OCI-LY3 (cell line): ENCODE measurements around the gene PIGX.
A peak's percentile ranks its signal among the peaks of the same experiment; 100 is the strongest.

Experiments used
- H2AFZ ChIP-seq: fragments of 200-600, 300-600 bp; shearing (Covaris generic); 2 replicates; pipeline ENCODE4 v1.6.0; 2014; ENCODE audit warnings: antibody characterized with exemption, low read depth, low read length
- H3K27ac ChIP-seq: fragments of 200-600, 300-600 bp; sonication (generic); 2 replicates; pipeline ENCODE4 v1.5.1; 2014; ENCODE audit warnings: mild to moderate bottlenecking, low read length, moderate library complexity, mixed read lengths
- H3K27me3 ChIP-seq: fragments of 200-600, 300-600 bp; sonication (generic); 2 replicates; pipeline ENCODE4 v1.6.1; 2014; ENCODE audit warnings: low read depth, low read length, mixed read lengths
- H3K36me3 ChIP-seq: fragments of 200-600, 300-600 bp; sonication (generic); replicated peaks from 2 replicates; pipeline ENCODE3; 2014; ENCODE audit warnings: low read depth, low read length, mixed read lengths
- H3K4me1 ChIP-seq: fragments of 300-600, 200-600 bp; sonication (generic); 2 replicates; pipeline ENCODE4 v1.6.1; 2014; ENCODE audit warnings: low read length, mixed read lengths
- H3K4me2 ChIP-seq: fragments of 200-600, 300-600 bp; sonication (generic); 2 replicates; pipeline ENCODE4 v1.6.1; 2014; ENCODE audit warnings: low read length, mixed read lengths
- H3K4me3 ChIP-seq: fragments of 300-600, 200-600 bp; sonication (generic); 2 replicates; pipeline ENCODE4 v1.5.1; 2014; ENCODE audit warnings: antibody characterized with exemption, mild to moderate bottlenecking, low read length, moderate library complexity
- H3K79me2 ChIP-seq: fragments of 300-600, 200-600 bp; shearing (Covaris generic); 2 replicates; pipeline ENCODE4 v1.6.1; 2014; ENCODE audit warnings: mild to moderate bottlenecking, low read length, mixed read lengths
- H3K9ac ChIP-seq: fragments of 300-600, 200-600 bp; shearing (Covaris generic); 2 replicates; pipeline ENCODE4 v1.6.0; 2014; ENCODE audit warnings: mild to moderate bottlenecking, low read length, moderate library complexity
- H3K9me3 ChIP-seq: fragments of 200-600, 300-600 bp; shearing (Covaris generic); 2 replicates; pipeline ENCODE4 v1.6.1; 2014; ENCODE audit warnings: low read length, mixed read lengths; ENCODE audit not compliant: insufficient read depth
- H4K20me1 ChIP-seq: fragments of 200-600, 300-600 bp; sonication (generic); 2 replicates; pipeline ENCODE4 v1.6.1; 2016; ENCODE audit warnings: low read length, mixed read lengths; ENCODE audit not compliant: insufficient read depth
- CTCF ChIP-seq: fragments of 200-600, 300-600 bp; sonication (generic); IDR thresholded peaks from 2 replicates; pipeline ENCODE4 v1.5.1; 2014; ENCODE audit warnings: antibody characterized with exemption, low read length, low read depth
- EZH2phosphoT487 ChIP-seq: fragments of 200-600 bp; shearing (Covaris generic); IDR thresholded peaks from 2 replicates; pipeline ENCODE4 v1.6.1; 2018; ENCODE audit warnings: antibody characterized with exemption, mixed run types, low read depth

The PIGX gene

GRCh38 chr3:196689941-196690660 lies 22.1 kb upstream of the PIGX start:
- no peak overlapping the region for H3K9ac ChIP-seq
- no peak overlapping the region for H3K27ac ChIP-seq
- H3K4me3 ChIP-seq, result no peak overlapping the region
- no peaks in the 10 kb centered on the region for H3K79me2 ChIP-seq
- no peaks in the 10 kb centered on the region for H4K20me1 ChIP-seq
- H3K27me3 ChIP-seq, result no peaks in the 10 kb centered on the region
- TF ChIP-seq CTCF, result no peak
- TF ChIP-seq EZH2phosphoT487, result no peak
- no peak overlapping the region for H3K4me2 ChIP-seq
- H3K4me1 ChIP-seq, result peaks cover under 1% of the 10 kb centered on the region
- peaks cover 4% of the 10 kb centered on the region for H3K36me3 ChIP-seq
- H3K9me3 ChIP-seq, result no peaks in the 10 kb centered on the region
- H2AFZ ChIP-seq, result no peak overlapping the region

- no peaks in the 10 kb centered on the region for H4K20me1 ChIP-seq
- H3K36me3 ChIP-seq, result peaks cover 4% of the 10 kb centered on the region
- no peak overlapping the region for H3K27ac ChIP-seq
- H3K9me3 ChIP-seq, result no peaks in the 10 kb centered on the region
- no peaks in the 10 kb centered on the region for H3K4me1 ChIP-seq
- no peaks in the 10 kb centered on the region for H3K27me3 ChIP-seq
- H3K79me2 ChIP-seq, result no peaks in the 10 kb centered on the region
- no peak overlapping the region for H3K4me3 ChIP-seq
- H3K9ac ChIP-seq, result no peak overlapping the region
- H2AFZ ChIP-seq, result no peak overlapping the region
- H3K4me2 ChIP-seq, result no peak overlapping the region
- TF ChIP-seq CTCF (no peak), EZH2phosphoT487 (no peak)
Measured at GRCh38 chr3:196691386-196691785, 20.8 kb upstream of the PIGX start.

DNA sequence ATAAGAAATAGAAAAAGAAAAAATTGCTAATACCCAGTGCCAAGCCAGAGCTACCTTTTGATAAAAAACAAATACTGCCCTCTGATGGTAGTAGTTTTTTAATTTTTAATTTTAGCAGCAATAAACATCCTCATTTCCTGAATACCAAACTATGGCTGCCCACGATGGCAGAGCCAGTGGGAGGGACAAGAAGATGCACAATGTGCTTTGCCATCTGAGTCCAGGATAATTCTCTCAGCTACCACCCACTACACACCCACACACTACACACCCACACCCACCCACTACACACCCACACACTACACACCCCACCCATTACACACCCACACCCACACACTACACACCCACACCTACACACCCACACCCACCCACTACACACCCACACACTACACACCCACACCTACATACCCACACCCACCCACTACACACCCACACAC lies 18.0 kb upstream of the PIGX start:
- Histone ChIP-seq H3K79me2 (no peaks in the 10 kb centered on the region), H3K36me3 (peaks cover 4% of the 10 kb centered on the region), H3K9me3 (no peaks in the 10 kb centered on the region), H3K4me1 (no peaks in the 10 kb centered on the region), H3K9ac (no peak overlapping the region), H3K4me2 (no peak overlapping the region), H4K20me1 (no peaks in the 10 kb centered on the region), H2AFZ (no peak overlapping the region), H3K27me3 (no peaks in the 10 kb centered on the region), H3K27ac (no peak overlapping the region), H3K4me3 (no peak overlapping the region)
- TF ChIP-seq EZH2phosphoT487 (no peak), CTCF (peak; percentile 10; the same call in 1 of the 2 replicates)

GRCh38 chr3:196694941-196695848 lies 17.0 kb upstream of the PIGX start:
- Histone ChIP-seq H3K9me3 (no peaks in the 10 kb centered on the region), H3K36me3 (peaks cover 4% of the 10 kb centered on the region), H3K9ac (no peak overlapping the region), H3K27ac (no peak overlapping the region), H3K4me1 (no peaks in the 10 kb centered on the region), H2AFZ (no peak overlapping the region), H3K27me3 (no peaks in the 10 kb centered on the region), H3K79me2 (no peaks in the 10 kb centered on the region), H3K4me2 (no peak overlapping the region), H3K4me3 (no peak overlapping the region), H4K20me1 (no peaks in the 10 kb centered on the region)
- TF ChIP-seq EZH2phosphoT487, result no peak
- no peak for TF ChIP-seq CTCF
